Transverse colon (tissue), 4 donors: ENCODE data around the gene NFKBIE. TPM values are rescaled to one million over a fixed set of nuclear protein-coding genes. Genes with fewer than 3 reads are reported as not detected.
A peak's percentile ranks its signal among the peaks of the same experiment; 100 is the strongest.

Source experiments
- DNase-seq: peaks from one replicate; pipeline ENCODE4 v3.0.0-alpha.2; 2019
- H3K27ac ChIP-seq, 4 donors: fragments of 200-600 bp; sonication (generic); 2 replicates each; pipeline ENCODE4 v1.5.1; 2016 to 2018; ENCODE audit warnings: inconsistent platforms in 4 of 4
- H3K27me3 ChIP-seq: fragments of 200-600 bp; sonication (generic); 2 replicates; pipeline ENCODE4 v1.5.1; 2017; ENCODE audit warnings: inconsistent platforms
- H3K36me3 ChIP-seq, 4 donors: fragments of 200-600 bp; sonication (generic); 2 replicates each; pipeline ENCODE4 v1.5.1; 2017 to 2019; ENCODE audit warnings: inconsistent platforms in 4 of 4
- H3K4me1 ChIP-seq, 4 donors: fragments of 200-600 bp; sonication (generic); 2 replicates each; pipeline ENCODE4 v1.5.1; 2017 to 2020; ENCODE audit warnings: inconsistent platforms in 4 of 4
- H3K4me3 ChIP-seq, 4 donors: fragments of 200-600 bp; sonication (generic); 1 replicate in 1 of 4; 2 replicates in 3 of 4; pipeline versions ENCODE4 v1.5.1 to v1.6.1; 2017 to 2019; ENCODE audit warnings: inconsistent platforms in 4 of 4
- H3K9me3 ChIP-seq, 2 donors: fragments of 200-600 bp; sonication (generic); 2 replicates each; pipeline ENCODE4 v1.5.1; 2017 to 2019; ENCODE audit warnings: inconsistent platforms in 2 of 2
- CTCF ChIP-seq, 5 experiments: fragments of 200-600 bp in 3 of 5; fragments of 450-650 bp in 2 of 5; sonication (generic) in 3 of 5; IDR thresholded peaks; 1 replicate in 2 of 5; 2 replicates in 3 of 5; pipeline ENCODE4 v1.5.1; 2016 to 2017; ENCODE audit warnings: antibody characterized with exemption in 5 of 5, inconsistent platforms in 3 of 5, mild to moderate bottlenecking in 2 of 5, moderate library complexity in 1 of 5
- EP300 ChIP-seq: sonication (generic); formaldehyde crosslinking; IDR thresholded peaks from one replicate; pipeline ENCODE4 v1.6.1; 2017; ENCODE audit warnings: antibody characterized with exemption, low read depth
- POLR2A ChIP-seq: fragments of 450-650 bp; IDR thresholded peaks from one replicate; pipeline ENCODE4 v1.6.1; 2016; ENCODE audit warnings: antibody characterized with exemption, mild to moderate bottlenecking, moderate library complexity
- POLR2AphosphoS5 ChIP-seq, 3 donors: sonication (generic); formaldehyde crosslinking; IDR thresholded peaks; one replicate each; pipeline ENCODE4 v1.6.1; 2016; ENCODE audit warnings: antibody characterized with exemption in 3 of 3
- WGBS, 2 donors: methylation state at CpG; one replicate each; pipeline ENCODE4 v1.1.5; 2018; ENCODE audit warnings: low coverage in 1 of 2; 5-methylcytosine and 5-hydroxymethylcytosine counted together
- in situ Hi-C, 4 donors: fragments of 200-750 bp; cut with MboI; loops; one replicate each; pipeline versions ENCODE4 v1.15.0 to v1.15.1; 2017; ENCODE audit warnings: low sequenced_read_pairs in 3 of 4, low pct_ligation_motif_present in 1 of 4, low pct_unique_long_range_greater_than_20kb in 1 of 4
- intact Hi-C: fragments of 100-400 bp; cut with DNase I; formaldehyde crosslinking; loops from one replicate; pipeline ENCODE4 v1.15.1; 2023; ENCODE audit warnings: low total_unique reads
- total RNA-seq, 4 donors: library from RNA; depleted of rRNA; stranded (reverse); fragments of >200 nt; gene quantifications; one replicate each; pipeline ENCODE4 v1.1.0, GENCODE V29; 2016

NFKBIE gene
- total RNA-seq, 4 donors from 2014 or later: 2.6 to 67.3 (median 19.0) TPM

- Histone ChIP-seq H3K9me3 (no peaks in the 10 kb centered on the region), H3K36me3 (peaks cover 0 to 18% (median 9%) of the 10 kb centered on the region in 4 donors)
- no peak for TF ChIP-seq POLR2AphosphoS5 (IDR thresholded peaks at IDR 0.05)
- no peak for TF ChIP-seq POLR2A
- no peak for TF ChIP-seq CTCF (IDR thresholded peaks at IDR 0.05)
- TF ChIP-seq EP300: no peak
These were observed 7.0 kb downstream of the NFKBIE start for GRCh38 chr6:44258325-44258863.

GRCh38 chr6:44257753-44258324, 7.5 kb downstream of the NFKBIE start:
- Histone ChIP-seq H3K27ac (peak overlapping the region; percentile 85 to 94 (median 91)), H3K4me3 (peak overlapping the region in 3 of 4 donors; percentile 72 to 76 (median 74)), H3K4me1 (peaks cover 17 to 28% (median 22%) of the 10 kb centered on the region in 4 donors), H3K27me3 (no peaks in the 10 kb centered on the region), H3K36me3 (peaks cover 0 to 24% (median 12%) of the 10 kb centered on the region in 4 donors), H3K9me3 (no peaks in the 10 kb centered on the region)
- in situ Hi-C loops (no loop called here), intact Hi-C loops (no loop called here)
- DNase-seq: no peak
- TF ChIP-seq EP300: no peak
- TF ChIP-seq POLR2A: peak; percentile 7
- 22 to 42% methylated on average over 7 to 15 of the region's 15 CpGs for WGBS, 2 donors

More at GRCh38 chr6:44258325-44258863, 7.0 kb downstream of the NFKBIE start:
- in situ Hi-C loops (no loop called here), intact Hi-C loops (no loop called here)
- DNase-seq: no peak
- 70% methylated on average over 9 of the region's 9 CpGs; no CpG with 5 or more reads in 1 of the 2 donors for WGBS, 2 donors
- H3K4me3 ChIP-seq: no peak overlapping the region
- H3K27ac ChIP-seq: peak overlapping the region in 3 of 4 donors; percentile 85 to 93 (median 89)
- peaks cover 21 to 34% (median 27%) of the 10 kb centered on the region in 4 donors for H3K4me1 ChIP-seq
- no peaks in the 10 kb centered on the region for H3K27me3 ChIP-seq

GRCh38 chr6:44257025-44257752, 8.2 kb downstream of the NFKBIE start, which contains the start of gene SLC35B2:
SLC35B2 (minus strand) TSS chr6:44257528; CDS start chr6:44257410, 118 bp downstream.
- intact Hi-C loops: no loop called here
- in situ Hi-C loops: no loop called here
- DNase-seq: peak; percentile 70
- Histone ChIP-seq H3K27ac (peak within 1 kb of the TSS; percentile 85 to 94 (median 91)), H3K36me3 (peaks cover 0 to 30% (median 15%) of the 10 kb centered on the region in 4 donors), H3K4me1 (peaks cover 12 to 22% (median 18%) of the 10 kb centered on the region in 4 donors), H3K27me3 (no peaks in the 10 kb centered on the region), H3K9me3 (no peaks in the 10 kb centered on the region), H3K4me3 (peak within 1 kb of the TSS; percentile 65 to 76 (median 73))
- 0% methylated on average over 2 of the region's 80 CpGs; no CpG with 5 or more reads in 1 of the 2 donors for WGBS, 2 donors
- TF ChIP-seq POLR2A: peak; percentile 68
- TF ChIP-seq CTCF (IDR thresholded peaks at IDR 0.05): peak; percentile 30 to 82 (median 65)
- no peak for TF ChIP-seq EP300
- TF ChIP-seq POLR2AphosphoS5 (IDR thresholded peaks at IDR 0.05): peak; percentile 38 to 74 (median 69)

GRCh38 chr6:44256775-44257024, 8.7 kb downstream of the NFKBIE start:
- no peak for DNase-seq
- peak overlapping the region; percentile 85 to 94 (median 91) for H3K27ac ChIP-seq
- H3K4me3 ChIP-seq: peak overlapping the region; percentile 65 to 76 (median 73)
- peaks cover 12 to 19% (median 17%) of the 10 kb centered on the region in 4 donors for H3K4me1 ChIP-seq
- in situ Hi-C loops: no loop called here
- no peaks in the 10 kb centered on the region for H3K27me3 ChIP-seq
- WGBS, 2 donors: 1% methylated on average over 12 of the region's 12 CpGs; no CpG with 5 or more reads in 1 of the 2 donors
- no peak for TF ChIP-seq POLR2A
- no peaks in the 10 kb centered on the region for H3K9me3 ChIP-seq
- intact Hi-C loops: no loop called here
- peaks cover 0 to 35% (median 17%) of the 10 kb centered on the region in 4 donors for H3K36me3 ChIP-seq
